RCC 7860 (cell line): ENCODE data around the gene HBB.

Source experiments
- DNase-seq: peaks from one replicate; pipeline ENCODE4 v3.0.0-alpha.2; 2015; ENCODE audit warnings: low spot score
- FAIRE-seq: peaks from 2 replicates; lab custom pipeline; 2012; peaks lifted over from hg19 to GRCh38; lab: Jason Lieb, UNC

HBB gene

GRCh38 chr11:5229356-5229755, 2.5 kb upstream of the HBB start:
- DNase-seq (no peak), FAIRE-seq (no peak)

- FAIRE-seq (no peak), DNase-seq (no peak)
Observed at GRCh38 chr11:5228124-5228523, 1.3 kb upstream of the HBB start.

GRCh38 chr11:5227681-5228080, 810 bp upstream of the HBB start:
- FAIRE-seq (no peak), DNase-seq (no peak)

- DNase-seq: no peak
- no peak for FAIRE-seq
Observed at GRCh38 chr11:5225480-5225871, 1.4 kb downstream of the HBB start.

- FAIRE-seq (no peak), DNase-seq (no peak)
Observed at GRCh38 chr11:5224538-5225479, 2.1 kb downstream of the HBB start.

GRCh38 chr11:5223686-5224085, 3.2 kb downstream of the HBB start:
- DNase-seq (no peak), FAIRE-seq (no peak)

GRCh38 chr11:5223146-5223545, 3.7 kb downstream of the HBB start:
- no peak for FAIRE-seq
- DNase-seq: no peak

GRCh38 chr11:5210376-5210885, 16.4 kb downstream of the HBB start:
- FAIRE-seq (no peak), DNase-seq (no peak)

GRCh38 chr11:5204787-5205186, 22.1 kb downstream of the HBB start:
- FAIRE-seq (peak; percentile 38), DNase-seq (peak; percentile 45)

- FAIRE-seq (no peak), DNase-seq (no peak)
Observed at GRCh38 chr11:5203366-5203765, 23.5 kb downstream of the HBB start.

GRCh38 chr11:5200582-5200981, 26.3 kb downstream of the HBB start, which contains the start of gene OR51V1:
Gene OR51V1, minus strand, starts transcription at chr11:5200682. Its CDS starts 0 bp downstream, at chr11:5200682.
- no peak for FAIRE-seq
- no peak for DNase-seq

GRCh38 chr11:5198285-5198684, 28.6 kb downstream of the HBB start:
- no peak for DNase-seq

GRCh38 chr11:5197536-5197935, 29.3 kb downstream of the HBB start:
- no peak for DNase-seq

More at GRCh38 chr11:5198285-5198684, 28.6 kb downstream of the HBB start:
- no peak for FAIRE-seq

GRCh38 chr11:5196731-5197130, 30.1 kb downstream of the HBB start:
- FAIRE-seq (no peak), DNase-seq (no peak)

More at GRCh38 chr11:5197536-5197935, 29.3 kb downstream of the HBB start:
- no peak for FAIRE-seq

- FAIRE-seq (no peak), DNase-seq (no peak)
Observed at GRCh38 chr11:5196067-5196466, 30.8 kb downstream of the HBB start.

- FAIRE-seq (no peak), DNase-seq (no peak)
Observed at GRCh38 chr11:5192738-5193137, 34.1 kb downstream of the HBB start.

- DNase-seq (no peak), FAIRE-seq (no peak)
Observed at GRCh38 chr11:5188201-5188600, 38.7 kb downstream of the HBB start.

GRCh38 chr11:5178046-5178837, 48.6 kb downstream of the HBB start:
- FAIRE-seq: no peak
- DNase-seq: no peak
